ENCODE measurements around the gene GPC1. TPM values are rescaled to one million over a fixed set of nuclear protein-coding genes. Genes with fewer than 3 reads are reported as not detected.

GPC1 gene
- total RNA-seq, 1 donor from 2014 or later, result 252 TPM

DNA sequence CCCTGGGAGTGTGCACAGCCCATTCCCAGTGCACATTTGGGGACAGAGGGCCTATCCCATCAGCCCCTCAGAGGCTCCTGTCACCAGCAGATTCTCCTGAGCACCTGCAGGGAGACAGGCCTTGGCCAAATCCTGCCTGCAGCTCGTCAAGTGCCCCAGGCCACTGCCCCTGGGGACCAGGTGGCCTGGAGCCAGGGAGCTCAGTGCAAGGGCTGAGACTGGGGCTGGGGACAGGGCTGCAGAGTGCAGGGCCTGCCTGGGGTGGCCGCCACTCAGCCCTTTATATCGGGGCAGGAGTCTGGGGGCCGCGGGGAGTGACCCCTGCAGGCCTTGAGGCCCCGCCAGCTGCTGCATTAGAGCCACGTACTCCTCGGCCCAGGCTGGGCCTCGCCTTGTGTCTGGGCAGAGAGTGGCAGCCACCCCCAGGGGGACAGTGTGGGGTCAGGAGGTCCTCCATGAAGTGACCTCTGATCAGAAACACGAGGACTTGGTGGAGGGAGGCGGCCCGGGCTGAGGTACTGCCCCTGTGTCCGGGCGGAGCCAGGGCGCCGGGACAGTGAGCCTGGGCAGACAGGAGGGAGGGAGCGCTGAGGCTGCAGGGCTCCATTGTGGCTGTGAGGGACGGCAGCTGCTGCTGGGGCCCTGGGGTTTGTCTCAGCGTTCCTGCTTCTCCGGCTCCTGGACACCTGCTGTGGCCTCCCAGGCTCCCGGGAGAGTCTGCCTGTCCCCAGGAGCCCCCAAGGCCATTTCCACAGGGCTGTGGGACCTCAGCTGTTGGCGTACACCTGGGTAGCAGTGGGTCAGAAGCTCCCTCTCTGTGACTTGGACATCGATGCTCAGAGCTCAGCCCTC is 24.2 kb downstream of the GPC1 start:
- H3K27me3 ChIP-seq (ENCODE audit: insufficient read depth, low read length), result no peaks in the 10 kb centered on the region
- peaks cover 7% of the 10 kb centered on the region for H3K36me3 ChIP-seq (ENCODE audit: insufficient read depth, low read length)
- DNase-seq (ENCODE audit: low read depth), result no peak
- no peak overlapping the region for H3K4me2 ChIP-seq (ENCODE audit: low read length)
- TF ChIP-seq EZH2 (IDR thresholded peaks at IDR 0.05; ENCODE audit: insufficient read depth, low read length), result no peak
- TF ChIP-seq, protein P1, sequence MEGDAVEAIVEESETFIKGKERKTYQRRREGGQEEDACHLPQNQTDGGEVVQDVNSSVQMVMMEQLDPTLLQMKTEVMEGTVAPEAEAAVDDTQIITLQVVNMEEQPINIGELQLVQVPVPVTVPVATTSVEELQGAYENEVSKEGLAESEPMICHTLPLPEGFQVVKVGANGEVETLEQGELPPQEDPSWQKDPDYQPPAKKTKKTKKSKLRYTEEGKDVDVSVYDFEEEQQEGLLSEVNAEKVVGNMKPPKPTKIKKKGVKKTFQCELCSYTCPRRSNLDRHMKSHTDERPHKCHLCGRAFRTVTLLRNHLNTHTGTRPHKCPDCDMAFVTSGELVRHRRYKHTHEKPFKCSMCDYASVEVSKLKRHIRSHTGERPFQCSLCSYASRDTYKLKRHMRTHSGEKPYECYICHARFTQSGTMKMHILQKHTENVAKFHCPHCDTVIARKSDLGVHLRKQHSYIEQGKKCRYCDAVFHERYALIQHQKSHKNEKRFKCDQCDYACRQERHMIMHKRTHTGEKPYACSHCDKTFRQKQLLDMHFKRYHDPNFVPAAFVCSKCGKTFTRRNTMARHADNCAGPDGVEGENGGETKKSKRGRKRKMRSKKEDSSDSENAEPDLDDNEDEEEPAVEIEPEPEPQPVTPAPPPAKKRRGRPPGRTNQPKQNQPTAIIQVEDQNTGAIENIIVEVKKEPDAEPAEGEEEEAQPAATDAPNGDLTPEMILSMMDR (IDR thresholded peaks at IDR 0.05; ENCODE audit: insufficient read depth, low read depth, low read length), result no peak
- no peak overlapping the region for H2AFZ ChIP-seq (ENCODE audit: low read depth, low read length)
- H3K79me2 ChIP-seq (ENCODE audit: insufficient read depth, low read length), result peaks cover 38% of the 10 kb centered on the region
- no peak overlapping the region for H3K27ac Mint-ChIP-seq (ENCODE audit: unreplicated experiment)
- H3K4me3 ChIP-seq (ENCODE audit: insufficient read depth, low read depth, low read length), result no peak overlapping the region
- no peaks in the 10 kb centered on the region for H3K36me3 Mint-ChIP-seq (ENCODE audit: low read depth, unreplicated experiment)
- H3K9me3 ChIP-seq (ENCODE audit: insufficient read depth, low read depth, low read length), result no peaks in the 10 kb centered on the region
- no peak overlapping the region for H3K4me3 Mint-ChIP-seq (ENCODE audit: unreplicated experiment)
- H3K9me3 Mint-ChIP-seq (ENCODE audit: unreplicated experiment), result no peaks in the 10 kb centered on the region
- no peak for FAIRE-seq
- H3K4me1 ChIP-seq (ENCODE audit: insufficient read depth, low read length), result peaks cover 5% of the 10 kb centered on the region
- peaks cover 5% of the 10 kb centered on the region for H3K4me1 Mint-ChIP-seq (ENCODE audit: low read depth, unreplicated experiment)
- peaks cover 76% of the 10 kb centered on the region for H4K20me1 ChIP-seq (ENCODE audit: insufficient read depth, low read length)
- H3K27ac ChIP-seq (ENCODE audit: low read depth, low read length), result no peak overlapping the region
- H3K9ac ChIP-seq (ENCODE audit: low read length), result no peak overlapping the region
- H3K27me3 Mint-ChIP-seq (ENCODE audit: low read depth, unreplicated experiment), result no peaks in the 10 kb centered on the region

DNA sequence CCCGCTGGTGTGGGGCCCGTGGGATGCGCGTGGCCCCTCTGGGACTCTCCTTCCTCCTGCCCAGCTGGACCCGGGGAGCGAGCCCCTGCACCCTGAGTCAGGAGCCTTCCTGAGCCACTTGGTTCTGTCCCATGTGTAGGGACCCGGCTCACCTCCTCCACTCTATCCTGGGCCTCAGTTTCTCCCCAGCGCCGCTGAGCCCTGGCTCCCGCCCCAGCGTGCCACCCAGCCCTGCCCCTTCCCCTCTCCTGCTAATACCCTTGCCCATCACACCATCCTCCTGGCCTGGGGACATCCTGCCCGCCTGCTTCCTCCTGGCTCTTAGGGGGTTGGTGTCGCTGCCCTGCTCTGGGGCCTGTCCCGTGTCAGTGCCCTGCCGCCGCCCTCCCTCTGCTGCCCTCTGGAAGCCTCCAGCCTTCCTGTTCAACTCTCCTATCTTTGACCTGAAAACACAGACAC is 24.8 kb downstream of the GPC1 start:
- Mint-ChIP-seq H3K27ac (ENCODE audit: unreplicated experiment) (no peak overlapping the region), H3K9me3 (ENCODE audit: unreplicated experiment) (no peaks in the 10 kb centered on the region), H3K4me1 (ENCODE audit: low read depth, unreplicated experiment) (no peaks in the 10 kb centered on the region), H3K36me3 (ENCODE audit: low read depth, unreplicated experiment) (no peaks in the 10 kb centered on the region), H3K4me3 (ENCODE audit: unreplicated experiment) (no peak overlapping the region), H3K27me3 (ENCODE audit: low read depth, unreplicated experiment) (no peaks in the 10 kb centered on the region)
- Histone ChIP-seq H2AFZ (ENCODE audit: low read depth, low read length) (no peak overlapping the region), H3K9ac (ENCODE audit: low read length) (no peak overlapping the region), H3K9me3 (ENCODE audit: insufficient read depth, low read depth, low read length) (no peaks in the 10 kb centered on the region), H3K4me2 (ENCODE audit: low read length) (no peak overlapping the region), H3K36me3 (ENCODE audit: insufficient read depth, low read length) (peaks cover 7% of the 10 kb centered on the region), H3K27ac (ENCODE audit: low read depth, low read length) (no peak overlapping the region), H4K20me1 (ENCODE audit: insufficient read depth, low read length) (peaks cover 70% of the 10 kb centered on the region), H3K4me3 (ENCODE audit: insufficient read depth, low read depth, low read length) (no peak overlapping the region), H3K79me2 (ENCODE audit: insufficient read depth, low read length) (peaks cover 32% of the 10 kb centered on the region), H3K4me1 (ENCODE audit: insufficient read depth, low read length) (peaks cover 2% of the 10 kb centered on the region), H3K27me3 (ENCODE audit: insufficient read depth, low read length) (no peaks in the 10 kb centered on the region)
- DNase-seq (ENCODE audit: low read depth) (no peak), FAIRE-seq (no peak)
- TF ChIP-seq EZH2 (IDR thresholded peaks at IDR 0.05; ENCODE audit: insufficient read depth, low read length), result no peak
- TF ChIP-seq, protein P1 (IDR thresholded peaks at IDR 0.05; ENCODE audit: insufficient read depth, low read depth, low read length), result no peak

Measured in astrocyte (in vitro differentiated cells and primary cell).